ENCODE results near the gene CALB2.

DNA sequence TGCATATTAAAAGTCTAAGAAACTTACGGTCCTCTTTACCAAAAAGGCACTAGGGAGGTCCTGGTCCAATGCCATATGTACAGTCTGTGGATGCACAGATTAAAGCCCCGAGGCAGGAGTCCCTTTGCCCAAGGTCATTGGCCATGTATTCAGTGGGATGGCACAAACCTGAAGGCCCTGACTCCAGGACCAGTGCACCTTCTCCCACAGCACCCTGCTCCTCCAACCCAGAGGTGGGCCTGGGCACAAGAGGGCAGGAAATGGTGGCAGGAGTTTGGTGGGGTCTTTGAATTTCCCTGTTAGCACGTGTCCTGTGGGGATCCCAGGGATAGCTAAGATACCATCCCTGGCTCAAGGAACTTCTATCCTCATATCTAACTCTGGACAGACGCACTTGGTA is 54.8 kb downstream of the CALB2 start:
- TF ChIP-seq POLR2A (IDR thresholded peaks at IDR 0.05; ENCODE audit: low read depth, low read length), result no peak
- TF ChIP-seq TAF1 (IDR thresholded peaks at IDR 0.05; ENCODE audit: borderline replicate concordance, low read depth, low read length), result no peak
- TF ChIP-seq POLR2AphosphoS5 (IDR thresholded peaks at IDR 0.05; ENCODE audit: low read depth, low read length), result no peak

Data from GM12892 (cell line).